Measurements from ENCODE around the gene PCED1A. TPM values are rescaled to one million over a fixed set of nuclear protein-coding genes. Genes with fewer than 3 reads are reported as not detected.
A peak's percentile ranks its signal among the peaks of the same experiment; 100 is the strongest.

The PCED1A gene
- total and polyA plus RNA-seq, 2 of the 13 experiments (the other 11 are each of a cell fraction or from before 2014, with no cell fraction given): 40.1 to 84.2 TPM

GRCh38 chr20:2840138-2840966 is at the start of gene PCED1A, which contains the start of gene VPS16 (continued):
- TF ChIP-seq ZNF142 (CRISPR knock-in tag; IDR thresholded peaks at IDR 0.05): peak; percentile 68; the same call in 1 of the 2 replicates
- TF ChIP-seq ZNF75D (CRISPR knock-in tag; IDR thresholded peaks at IDR 0.05; ENCODE audit: borderline replicate concordance): no peak
- peak; percentile 51; the same call in 1 of the 2 replicates for TF ChIP-seq ATF5 (CRISPR knock-in tag; IDR thresholded peaks at IDR 0.05; ENCODE audit: low read depth)
- no peak; the same call in 1 of the 2 replicates for TF ChIP-seq ESRRA (CRISPR knock-in tag; IDR thresholded peaks at IDR 0.05; ENCODE audit: low read depth)
- no peak for TF ChIP-seq SYNCRIP (IDR thresholded peaks at IDR 0.05; ENCODE audit: insufficient read depth, low read depth, low read length)
- peak; percentile 80; the same call in 1 of the 2 replicates for TF ChIP-seq KLF9 (CRISPR knock-in tag; IDR thresholded peaks at IDR 0.05; ENCODE audit: low read depth)
- TF ChIP-seq ZKSCAN5 (CRISPR knock-in tag; IDR thresholded peaks at IDR 0.05): no peak
- TF ChIP-seq ZNF782 (CRISPR knock-in tag; IDR thresholded peaks at IDR 0.05; ENCODE audit: borderline replicate concordance): peak; percentile 96
- TF ChIP-seq NFRKB (IDR thresholded peaks at IDR 0.05): no peak
- peak; percentile 64; the same call in 1 of the 2 replicates for TF ChIP-seq ZNF691 (CRISPR knock-in tag; IDR thresholded peaks at IDR 0.05; ENCODE audit: borderline replicate concordance, low read depth)
- TF ChIP-seq JUND (CRISPR knock-in tag; IDR thresholded peaks at IDR 0.05): no peak
- TF ChIP-seq DMAP1 (CRISPR knock-in tag; IDR thresholded peaks at IDR 0.05): peak; percentile 96; the same call in 1 of the 2 replicates
- TF ChIP-seq TAF15 (IDR thresholded peaks at IDR 0.05; ENCODE audit: low read depth, low read length, poor library complexity, severe bottlenecking): peak; percentile 94
- peak; percentile 98 for TF ChIP-seq ZNF501 (CRISPR knock-in tag; IDR thresholded peaks at IDR 0.05)
- TF ChIP-seq TBX2 (CRISPR knock-in tag; IDR thresholded peaks at IDR 0.05; ENCODE audit: borderline replicate concordance): peak; percentile 93
- TF ChIP-seq SOX6 (IDR thresholded peaks at IDR 0.05): no peak
- TF ChIP-seq SOX6 (CRISPR knock-in tag; IDR thresholded peaks at IDR 0.05): peak; percentile 74
- TF ChIP-seq ZNF275 (CRISPR knock-in tag; IDR thresholded peaks at IDR 0.05; ENCODE audit: borderline replicate concordance): peak; percentile 92
- peak; percentile 95 for TF ChIP-seq BATF2 (CRISPR knock-in tag; IDR thresholded peaks at IDR 0.05)
- TF ChIP-seq AGO1 (IDR thresholded peaks at IDR 0.05; ENCODE audit: low read depth, low read length, poor library complexity, severe bottlenecking): peak; percentile 65

Measured in HepG2 (cell line).